ENCODE measurements around the gene BTBD10.

Gene BTBD10

GRCh38 chr11:13461291-13461690 lies 1.7 kb downstream of the BTBD10 start:
- H3K9ac ChIP-seq (ENCODE audit: low read length) = no peak overlapping the region
- H3K4me3 ChIP-seq (ENCODE audit: insufficient read depth, low read length, poor library complexity, severe bottlenecking) = no peak overlapping the region
- no peak for TF ChIP-seq EZH2phosphoT487 (conservative IDR thresholded peaks at IDR 0.05; ENCODE audit: low read length)
- TF ChIP-seq, protein P1, sequence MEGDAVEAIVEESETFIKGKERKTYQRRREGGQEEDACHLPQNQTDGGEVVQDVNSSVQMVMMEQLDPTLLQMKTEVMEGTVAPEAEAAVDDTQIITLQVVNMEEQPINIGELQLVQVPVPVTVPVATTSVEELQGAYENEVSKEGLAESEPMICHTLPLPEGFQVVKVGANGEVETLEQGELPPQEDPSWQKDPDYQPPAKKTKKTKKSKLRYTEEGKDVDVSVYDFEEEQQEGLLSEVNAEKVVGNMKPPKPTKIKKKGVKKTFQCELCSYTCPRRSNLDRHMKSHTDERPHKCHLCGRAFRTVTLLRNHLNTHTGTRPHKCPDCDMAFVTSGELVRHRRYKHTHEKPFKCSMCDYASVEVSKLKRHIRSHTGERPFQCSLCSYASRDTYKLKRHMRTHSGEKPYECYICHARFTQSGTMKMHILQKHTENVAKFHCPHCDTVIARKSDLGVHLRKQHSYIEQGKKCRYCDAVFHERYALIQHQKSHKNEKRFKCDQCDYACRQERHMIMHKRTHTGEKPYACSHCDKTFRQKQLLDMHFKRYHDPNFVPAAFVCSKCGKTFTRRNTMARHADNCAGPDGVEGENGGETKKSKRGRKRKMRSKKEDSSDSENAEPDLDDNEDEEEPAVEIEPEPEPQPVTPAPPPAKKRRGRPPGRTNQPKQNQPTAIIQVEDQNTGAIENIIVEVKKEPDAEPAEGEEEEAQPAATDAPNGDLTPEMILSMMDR (IDR thresholded peaks at IDR 0.05; ENCODE audit: insufficient read depth, low read length, poor library complexity, severe bottlenecking) = no peak
- H3K36me3 ChIP-seq (ENCODE audit: low read length) = no peaks in the 10 kb centered on the region
- H3F3A ChIP-seq (ENCODE audit: insufficient read depth) = peaks cover 7% of the 10 kb centered on the region
- H3K9me2 ChIP-seq (replicated peaks; ENCODE audit: insufficient read depth, low read length) = no peaks in the 10 kb centered on the region
- H2AFZ ChIP-seq (ENCODE audit: low read depth, low read length, severe bottlenecking) = no peak overlapping the region
- H3K27me3 ChIP-seq (ENCODE audit: low read length) = no peaks in the 10 kb centered on the region
- H3K79me2 ChIP-seq (ENCODE audit: insufficient read depth, low read length) = peaks cover 63% of the 10 kb centered on the region
- H4K20me1 ChIP-seq (ENCODE audit: low read depth, low read length) = no peaks in the 10 kb centered on the region
- no peak overlapping the region for H3K27ac ChIP-seq (ENCODE audit: low read depth, low read length)
- H3K9me3 ChIP-seq (ENCODE audit: insufficient read depth, low read length) = no peaks in the 10 kb centered on the region
- peak overlapping the region; percentile 85 for H3K4me2 ChIP-seq (ENCODE audit: low read depth, low read length, poor library complexity, severe bottlenecking)

- H3F3A ChIP-seq (ENCODE audit: insufficient read depth) = no peaks in the 10 kb centered on the region
- no peak overlapping the region for H3K9ac ChIP-seq (ENCODE audit: low read length)
- H3K9me3 ChIP-seq (ENCODE audit: insufficient read depth, low read length) = no peaks in the 10 kb centered on the region
- no peak overlapping the region for H3K4me3 ChIP-seq (ENCODE audit: insufficient read depth, low read length, poor library complexity, severe bottlenecking)
- H2AFZ ChIP-seq (ENCODE audit: low read depth, low read length, severe bottlenecking) = no peak overlapping the region
- H3K36me3 ChIP-seq (ENCODE audit: low read length) = no peaks in the 10 kb centered on the region
- no peak overlapping the region for H3K27ac ChIP-seq (ENCODE audit: low read depth, low read length)
- peaks cover 94% of the 10 kb centered on the region for H3K79me2 ChIP-seq (ENCODE audit: insufficient read depth, low read length)
- H3K27me3 ChIP-seq (ENCODE audit: low read length) = no peaks in the 10 kb centered on the region
- peaks cover 16% of the 10 kb centered on the region for H4K20me1 ChIP-seq (ENCODE audit: low read depth, low read length)
- no peak overlapping the region for H3K4me2 ChIP-seq (ENCODE audit: low read depth, low read length, poor library complexity, severe bottlenecking)
- H3K9me2 ChIP-seq (replicated peaks; ENCODE audit: insufficient read depth, low read length) = no peaks in the 10 kb centered on the region
- TF ChIP-seq, protein P1 (IDR thresholded peaks at IDR 0.05; ENCODE audit: insufficient read depth, low read length, poor library complexity, severe bottlenecking) = no peak
- no peak for TF ChIP-seq EZH2phosphoT487 (conservative IDR thresholded peaks at IDR 0.05; ENCODE audit: low read length)
Observed at GRCh38 chr11:13450832-13451397, 12.1 kb downstream of the BTBD10 start.

- Histone ChIP-seq H3K9ac (ENCODE audit: low read length) (no peak overlapping the region), H3F3A (ENCODE audit: insufficient read depth) (no peaks in the 10 kb centered on the region), H3K36me3 (ENCODE audit: low read length) (no peaks in the 10 kb centered on the region), H2AFZ (ENCODE audit: low read depth, low read length, severe bottlenecking) (no peak overlapping the region), H3K27me3 (ENCODE audit: low read length) (no peaks in the 10 kb centered on the region), H3K9me3 (ENCODE audit: insufficient read depth, low read length) (no peaks in the 10 kb centered on the region), H4K20me1 (ENCODE audit: low read depth, low read length) (peaks cover 22% of the 10 kb centered on the region), H3K79me2 (ENCODE audit: insufficient read depth, low read length) (peaks cover 94% of the 10 kb centered on the region), H3K4me2 (ENCODE audit: low read depth, low read length, poor library complexity, severe bottlenecking) (no peak overlapping the region), H3K9me2 (replicated peaks; ENCODE audit: insufficient read depth, low read length) (no peaks in the 10 kb centered on the region), H3K27ac (ENCODE audit: low read depth, low read length) (no peak overlapping the region), H3K4me3 (ENCODE audit: insufficient read depth, low read length, poor library complexity, severe bottlenecking) (no peak overlapping the region)
- TF ChIP-seq, protein P1 (IDR thresholded peaks at IDR 0.05; ENCODE audit: insufficient read depth, low read length, poor library complexity, severe bottlenecking) = no peak
- TF ChIP-seq EZH2phosphoT487 (conservative IDR thresholded peaks at IDR 0.05; ENCODE audit: low read length) = no peak
Observed at GRCh38 chr11:13449522-13449921, 13.5 kb downstream of the BTBD10 start.
